ENCODE results near the gene PAQR9.

GRCh38 chr3:142913432-142913831, 50.0 kb downstream of the PAQR9 start:
- no peak for TF ChIP-seq POLR2AphosphoS5 (IDR thresholded peaks at IDR 0.05; ENCODE audit: low read depth, low read length)
- TF ChIP-seq POLR2A (IDR thresholded peaks at IDR 0.05; ENCODE audit: low read depth, low read length) = no peak
